HG02642 (cell line): ENCODE results near the gene PRKCE.
"Not testable (repeated sequence)": the region's sequence is repeated elsewhere in the genome, so short reads cannot be mapped to it uniquely, and the experiment has no call there.

Source experiments
- ATAC-seq: cut with Tn5 transposase; IDR thresholded peaks from one replicate; pipeline ENCODE4 v1.9.1; 2021; ENCODE audit warnings: mild to moderate bottlenecking; ENCODE audit not compliant: unreplicated experiment, poor library complexity

The PRKCE gene

GRCh38 chr2:46211461-46211860 is 560.0 kb downstream of the PRKCE start:
- no peak for ATAC-seq

DNA sequence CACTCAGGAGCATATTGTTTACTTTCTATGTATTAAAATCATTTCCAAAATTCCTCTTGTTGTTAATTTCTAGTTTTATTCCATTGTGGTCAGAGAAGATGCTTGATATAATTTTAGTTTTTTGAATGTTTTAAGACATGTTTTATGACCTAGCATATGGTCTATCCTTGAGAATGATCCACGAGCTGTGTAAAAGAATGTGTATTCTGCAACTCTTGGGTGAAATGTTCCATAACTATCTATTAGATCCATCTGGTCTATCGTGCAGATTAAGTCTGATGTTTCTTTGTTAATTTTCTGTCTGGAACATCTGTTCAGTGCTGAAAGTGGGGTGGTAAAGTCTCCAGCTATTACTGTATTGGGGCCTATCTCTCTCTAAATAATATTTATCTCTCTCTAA is 562.4 kb downstream of the PRKCE start:
- no peak for ATAC-seq

- no peak for ATAC-seq
These were observed 564.7 kb downstream of the PRKCE start for GRCh38 chr2:46216213-46216612.

- ATAC-seq: not testable (repeated sequence)
These were observed 572.0 kb downstream of the PRKCE start for GRCh38 chr2:46223514-46223913.

DNA sequence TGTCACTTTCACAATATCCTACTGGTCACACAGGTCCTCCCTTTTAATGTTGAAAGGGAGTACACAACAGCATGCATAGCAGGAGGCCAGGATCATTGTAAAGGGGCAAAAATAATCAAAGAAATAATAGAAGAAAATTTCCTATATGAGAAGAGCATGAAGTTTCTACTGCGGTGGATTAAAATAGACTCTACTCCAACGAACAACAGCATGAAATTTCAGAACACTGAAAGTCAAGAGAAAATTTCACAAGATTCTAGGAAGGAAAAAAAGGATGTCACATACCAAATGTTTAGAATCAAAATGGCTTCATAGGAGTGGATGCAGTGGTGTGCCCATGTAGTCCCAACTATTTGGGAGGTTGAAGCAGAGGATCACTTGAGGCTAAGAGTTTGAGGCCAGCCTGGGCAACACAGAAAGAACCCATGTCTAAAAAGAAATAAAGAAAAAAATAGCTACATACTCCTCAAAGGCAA is 573.7 kb downstream of the PRKCE start:
- no peak for ATAC-seq

DNA sequence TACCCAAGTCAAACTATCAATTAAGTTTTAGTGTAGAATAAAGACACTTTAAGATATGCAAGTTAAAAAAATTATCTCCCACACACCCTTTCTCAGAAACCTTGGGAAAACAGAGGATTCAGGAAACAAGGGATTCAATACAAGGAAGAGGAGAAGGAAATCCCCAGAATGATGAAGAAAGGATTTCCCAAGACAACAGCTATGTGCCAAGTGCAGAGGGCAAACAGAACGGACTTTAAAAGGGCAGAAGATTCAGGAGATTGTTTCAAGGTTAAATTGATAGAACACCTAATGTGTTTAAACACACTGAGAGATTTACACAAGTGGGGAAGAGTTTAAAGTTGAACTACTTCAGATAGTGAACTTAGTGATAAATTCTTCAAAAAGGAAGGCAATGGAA is 574.3 kb downstream of the PRKCE start:
- ATAC-seq: no peak

DNA sequence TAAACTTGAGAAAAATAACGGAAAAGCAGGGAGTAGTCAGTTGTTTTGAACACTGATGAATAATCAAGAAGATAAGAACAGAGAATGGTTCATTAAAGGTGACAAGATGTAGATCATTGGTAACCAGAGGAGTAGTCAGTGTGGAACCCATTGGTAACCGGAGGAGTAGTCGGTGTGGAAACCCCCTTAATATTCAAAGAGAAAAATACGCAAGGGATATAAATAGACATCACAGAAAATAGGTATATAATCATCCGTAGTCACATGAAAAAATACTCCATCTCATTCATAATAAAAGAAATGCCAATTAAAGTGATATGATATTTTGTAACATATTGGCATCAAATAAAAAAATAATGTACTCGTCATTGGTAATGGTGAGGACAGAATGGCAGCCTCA is 575.1 kb downstream of the PRKCE start:
- no peak for ATAC-seq

DNA sequence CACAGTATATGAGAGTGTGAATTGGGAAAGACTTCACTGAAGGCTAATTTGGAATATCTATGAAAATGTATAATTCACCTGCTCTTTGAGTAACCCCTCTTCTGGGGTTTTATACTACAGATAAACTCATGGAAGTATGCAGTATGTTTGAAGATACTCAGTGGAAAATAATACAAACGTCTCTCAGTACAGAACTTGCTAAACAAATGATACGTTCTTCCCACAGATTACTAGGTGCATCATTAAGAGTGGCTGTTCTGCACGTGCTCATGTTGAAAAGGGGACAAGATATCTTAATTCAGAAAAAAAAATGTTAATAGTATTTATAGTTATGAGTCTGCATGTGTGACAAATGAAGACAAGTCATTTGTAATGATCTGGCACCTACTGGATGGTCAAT is 575.5 kb downstream of the PRKCE start:
- no peak for ATAC-seq

GRCh38 chr2:46227674-46228289 is 576.3 kb downstream of the PRKCE start:
- ATAC-seq: no peak

GRCh38 chr2:46229134-46230063 is 577.9 kb downstream of the PRKCE start:
- peak; percentile 70 for ATAC-seq

GRCh38 chr2:46230115-46230571 is 578.7 kb downstream of the PRKCE start:
- ATAC-seq: peak; percentile 60

GRCh38 chr2:46230677-46231425 is 579.4 kb downstream of the PRKCE start:
- no peak for ATAC-seq

GRCh38 chr2:46231721-46232120 is 580.2 kb downstream of the PRKCE start:
- ATAC-seq: no peak

- ATAC-seq: no peak
These were observed 581.4 kb downstream of the PRKCE start for GRCh38 chr2:46232860-46233259.

DNA sequence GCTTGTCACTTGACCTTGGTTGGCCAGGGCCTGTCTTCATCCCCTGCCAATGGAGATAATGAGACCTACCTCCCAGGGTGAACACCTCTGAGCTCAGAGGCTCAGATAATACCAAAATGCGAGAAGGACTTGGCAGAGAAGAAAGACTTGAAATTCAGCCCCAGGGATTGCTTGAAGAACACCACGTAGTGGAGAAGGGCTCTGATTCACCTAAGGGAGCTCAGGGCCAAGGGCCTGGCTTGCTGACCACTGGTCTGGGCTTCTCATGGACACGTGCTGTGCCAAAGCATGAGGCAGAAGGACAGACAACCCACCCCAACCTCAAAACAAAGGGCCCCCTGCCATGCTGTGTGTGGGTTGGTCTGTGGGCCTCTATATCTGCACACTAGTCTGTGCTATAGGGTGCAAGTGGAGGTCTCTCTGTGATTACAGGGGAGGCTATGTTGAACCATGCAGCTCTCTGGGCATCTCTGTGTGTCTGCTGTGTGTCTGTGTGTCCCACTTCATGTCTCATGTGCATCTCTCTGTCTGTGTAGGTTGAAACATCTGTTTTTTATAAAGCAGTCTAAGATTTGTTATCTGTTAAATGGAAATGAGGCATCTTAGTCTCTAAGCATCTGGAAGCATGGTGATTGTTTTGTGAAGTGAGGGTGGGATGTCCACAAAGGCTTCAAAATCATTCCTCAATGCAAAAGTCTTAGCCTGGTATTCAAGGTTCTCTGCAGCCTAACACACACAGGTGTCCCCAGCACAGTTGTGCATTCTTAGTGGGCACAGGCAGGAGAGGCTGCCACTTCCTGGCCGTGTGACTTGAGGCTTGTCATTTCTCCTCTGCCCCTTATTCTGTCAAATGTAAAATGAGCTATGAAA is 584.8 kb downstream of the PRKCE start:
- ATAC-seq: no peak

- no peak for ATAC-seq
These were observed 585.7 kb downstream of the PRKCE start for GRCh38 chr2:46236876-46237859.
